NOMO-1 treated with DMSO at 0.1 percent for 48 hours (cell line): Measurements from ENCODE around the gene LEMD2.

Experiments
- DNase-seq: peaks from one replicate; lab custom pipeline; 2025; ENCODE audit not compliant: unreplicated experiment; lab: John Stamatoyannopoulos, UW

The LEMD2 gene

DNA sequence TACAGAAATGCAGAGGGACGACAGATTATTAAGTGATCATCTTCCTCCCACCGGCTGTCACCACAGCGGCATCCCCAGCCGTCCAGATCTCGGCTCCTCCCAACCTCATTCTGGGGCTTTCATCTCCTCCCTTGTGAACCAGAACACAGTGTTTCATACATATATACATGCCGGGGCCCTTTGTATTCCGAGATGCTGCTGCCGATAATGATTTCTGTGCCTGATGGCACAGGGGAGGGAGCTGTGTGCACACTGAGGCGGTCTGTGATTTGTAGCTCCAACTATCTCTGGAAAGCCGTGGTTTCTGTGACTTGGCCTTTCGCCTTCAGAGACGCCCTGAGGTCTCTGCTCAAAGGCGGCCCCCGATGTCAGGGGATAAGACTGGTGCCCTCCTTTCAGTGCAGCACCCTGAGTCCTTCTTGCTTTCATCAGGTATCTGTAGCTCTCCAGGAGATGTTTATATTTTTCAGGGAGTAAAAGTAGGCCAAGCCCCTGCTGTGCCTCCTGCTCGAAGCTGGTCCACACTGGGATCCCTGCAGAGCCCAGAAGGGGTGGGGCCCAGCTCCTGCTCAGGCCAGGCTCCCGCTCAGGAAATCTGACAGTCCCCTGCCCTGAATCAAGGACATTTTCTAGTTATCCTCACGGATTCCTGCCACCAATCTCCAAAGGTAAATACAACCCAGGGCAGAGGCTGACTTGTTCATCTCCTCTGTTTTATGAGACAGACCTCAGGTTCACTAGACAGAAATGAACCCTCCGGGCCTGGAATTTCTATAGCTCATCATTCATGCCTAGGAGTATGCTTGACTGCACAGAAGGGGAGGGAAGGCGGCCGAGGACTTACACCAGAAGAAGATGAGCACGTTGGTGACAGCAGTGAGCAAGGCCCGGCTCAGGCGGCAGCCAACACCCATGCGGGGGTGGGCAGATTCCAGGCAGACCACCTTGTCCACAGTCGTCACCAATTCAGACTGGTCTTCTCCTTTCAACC, 11.2 kb downstream of the LEMD2 start:
- no peak for DNase-seq

- no peak for DNase-seq
Observed at GRCh38 chr6:33776764-33777163, 12.2 kb downstream of the LEMD2 start.

DNA sequence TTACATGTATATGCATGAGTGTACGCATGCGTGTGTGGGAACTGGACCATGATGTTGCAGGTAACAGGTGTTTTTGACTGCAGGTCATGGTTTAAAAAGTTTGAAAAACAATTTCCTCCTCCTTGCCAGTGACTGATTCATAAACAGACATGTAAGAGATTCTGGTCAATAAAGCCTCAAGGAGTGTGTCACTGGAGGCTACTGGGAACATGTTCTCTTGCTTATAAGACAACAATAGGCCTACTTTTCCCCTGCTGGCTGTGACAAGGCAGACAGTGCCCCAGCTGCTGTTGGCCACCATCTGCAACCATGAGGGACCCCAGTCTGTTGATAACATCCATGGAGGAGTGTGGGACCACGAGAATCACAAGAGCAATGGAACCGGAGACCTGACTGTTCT, 12.7 kb downstream of the LEMD2 start:
- no peak for DNase-seq

- DNase-seq, result no peak
Observed at GRCh38 chr6:33774774-33775173, 14.2 kb downstream of the LEMD2 start.

DNA sequence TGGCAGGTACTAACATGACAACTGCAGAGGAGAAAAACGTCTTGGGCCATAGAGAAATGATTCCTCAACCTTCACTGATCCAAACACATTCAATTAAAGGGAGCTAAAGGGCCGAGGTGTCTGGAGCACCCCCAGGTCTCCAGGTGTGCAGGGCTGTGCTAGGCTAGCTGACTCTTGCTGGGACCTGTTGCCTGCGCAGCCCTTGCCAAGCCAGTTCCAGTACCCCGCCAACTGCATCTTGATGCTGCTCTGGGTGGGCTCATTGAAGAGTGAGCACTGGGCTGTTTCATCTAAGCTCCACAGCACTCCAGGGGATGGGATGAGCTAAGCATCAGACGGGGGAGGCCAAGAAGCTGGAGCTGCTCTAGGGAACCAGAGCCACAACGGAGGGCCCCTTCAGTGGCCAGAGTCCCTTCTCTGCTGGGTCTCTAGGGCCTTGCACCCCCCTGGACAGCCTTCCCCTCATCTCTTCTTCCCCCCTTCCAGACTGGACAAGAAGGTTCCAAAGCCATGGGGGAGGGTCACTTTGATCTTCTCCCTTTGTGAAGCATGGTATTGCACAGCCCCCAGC, 15.9 kb downstream of the LEMD2 start:
- DNase-seq, result no peak

DNA sequence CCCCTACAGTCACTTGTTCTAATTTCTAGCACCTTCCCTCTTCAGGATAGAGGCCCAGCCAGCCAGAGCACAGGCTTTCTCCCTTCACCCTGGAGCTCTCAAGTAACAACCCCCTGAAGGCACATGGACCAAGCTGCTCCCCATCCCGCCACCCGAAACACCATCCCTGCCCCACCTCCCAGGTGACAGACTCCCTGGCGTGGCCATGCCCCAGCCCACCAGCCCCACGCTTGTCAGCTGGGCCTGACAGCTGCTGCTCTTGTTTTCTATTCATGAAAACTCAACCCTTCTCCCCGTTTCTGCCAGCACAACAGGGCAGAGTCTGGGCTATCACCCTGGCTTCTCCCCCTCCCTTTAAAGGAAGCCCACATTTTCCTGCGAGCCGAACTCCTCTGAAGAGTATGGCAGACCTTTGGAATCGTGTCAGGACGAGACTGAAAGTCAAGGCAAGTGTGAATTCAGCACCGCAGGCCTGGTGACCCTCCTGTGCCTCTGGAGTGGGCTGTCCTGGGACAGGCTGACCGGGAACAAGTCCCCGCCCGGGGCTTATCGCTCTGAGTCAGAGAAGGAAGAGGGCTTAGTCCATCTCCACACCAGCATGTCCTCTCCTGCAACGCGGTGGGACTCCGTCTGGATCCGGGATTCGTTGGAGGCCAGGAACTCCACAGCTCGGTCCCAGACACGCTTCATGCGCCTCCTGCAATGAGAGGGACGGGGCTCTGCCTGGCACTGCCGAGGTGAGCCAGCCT, 16.7 kb downstream of the LEMD2 start:
- no peak for DNase-seq

- DNase-seq, result peak; percentile 57
Observed at GRCh38 chr6:33771146-33772081, 17.5 kb downstream of the LEMD2 start.

DNA sequence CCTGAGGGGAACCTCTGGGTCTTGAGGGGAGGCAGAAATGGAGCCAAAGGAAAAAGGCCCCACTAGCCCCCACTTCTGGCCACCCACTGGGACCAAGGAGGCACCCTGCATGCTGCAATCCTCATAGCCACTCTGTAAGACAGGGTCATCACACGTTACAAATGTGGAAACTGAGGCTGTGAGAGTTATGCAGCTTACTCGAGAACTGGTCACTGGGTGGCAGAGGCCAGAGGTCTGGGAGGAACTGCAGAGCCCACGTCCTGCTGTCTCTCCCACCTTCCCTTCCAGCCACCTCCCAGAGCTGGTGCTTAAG, 18.1 kb downstream of the LEMD2 start:
- no peak for DNase-seq

GRCh38 chr6:33770124-33770832, 18.7 kb downstream of the LEMD2 start:
- no peak for DNase-seq

DNA sequence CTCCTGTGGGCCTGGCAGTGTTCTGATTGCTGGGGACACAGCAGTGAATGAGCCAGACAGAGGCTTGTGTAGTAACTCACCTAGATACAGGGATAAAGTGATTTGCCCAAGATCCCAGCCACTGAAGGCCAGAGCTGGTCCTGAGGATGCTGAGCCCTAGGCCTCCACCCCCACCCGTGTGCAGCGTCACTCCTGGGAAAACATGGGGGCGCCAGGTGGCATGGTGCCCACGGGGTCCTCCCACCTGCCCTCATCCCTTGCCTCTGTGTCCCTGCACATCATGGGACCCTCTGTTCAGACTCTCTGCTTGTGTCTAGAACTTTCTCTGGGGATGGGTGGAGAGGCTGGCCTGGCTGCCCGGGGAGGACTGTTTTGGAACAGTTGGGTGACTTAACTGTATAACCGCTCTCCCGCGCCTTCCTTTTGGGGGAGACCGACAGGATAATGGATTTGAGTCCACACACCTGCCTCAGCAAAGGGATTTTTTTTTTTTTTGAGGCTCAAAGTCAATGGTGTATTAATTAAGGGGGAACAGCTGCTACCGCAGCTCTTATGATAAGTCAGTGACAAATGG, 19.6 kb downstream of the LEMD2 start:
- no peak for DNase-seq

GRCh38 chr6:33768644-33769120, 20.2 kb downstream of the LEMD2 start:
- peak; percentile 40 for DNase-seq

GRCh38 chr6:33766921-33767907, 21.7 kb downstream of the LEMD2 start:
- DNase-seq, result no peak

- no peak for DNase-seq
Observed at GRCh38 chr6:33765368-33765767, 23.6 kb downstream of the LEMD2 start.

- DNase-seq, result no peak
Observed at GRCh38 chr6:33764036-33764435, 24.9 kb downstream of the LEMD2 start.

GRCh38 chr6:33763483-33763882, 25.4 kb downstream of the LEMD2 start:
- no peak for DNase-seq

- no peak for DNase-seq
Observed at GRCh38 chr6:33762713-33763112, 26.2 kb downstream of the LEMD2 start.

DNA sequence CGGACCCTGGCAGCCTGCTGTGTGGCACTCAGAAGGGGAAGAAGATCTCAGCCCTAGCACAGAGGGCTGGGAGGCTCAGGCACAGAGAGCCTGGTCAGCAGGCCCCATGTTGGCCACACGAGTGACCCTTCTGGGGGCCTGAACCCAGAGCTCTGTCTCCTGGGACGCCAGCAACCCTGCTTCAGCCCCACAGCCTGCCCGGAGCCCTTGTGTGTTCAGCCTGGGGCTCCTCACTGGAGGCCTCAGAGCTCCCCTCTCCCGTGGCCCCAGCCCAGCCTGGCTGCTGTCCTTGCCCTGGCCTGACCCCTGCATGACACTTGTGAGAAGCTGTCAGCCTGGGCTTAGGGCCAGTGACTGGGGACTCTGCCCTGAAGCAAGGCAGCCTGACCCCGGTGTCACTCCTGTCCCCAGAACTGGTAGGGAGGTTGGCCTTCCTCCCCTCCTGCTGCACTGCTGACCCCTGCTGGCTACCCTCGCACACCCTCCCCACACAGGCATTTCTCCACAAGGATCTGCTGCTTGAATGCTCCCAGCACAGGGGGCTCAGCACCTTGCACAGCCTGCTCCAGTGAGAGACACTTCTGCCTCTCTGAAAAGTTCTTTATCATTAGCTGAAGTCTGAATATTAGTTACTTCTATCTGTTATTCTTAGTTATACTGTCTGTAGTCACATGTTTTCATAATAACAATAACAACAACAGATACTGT, 26.9 kb downstream of the LEMD2 start:
- DNase-seq, result peak; percentile 65

DNA sequence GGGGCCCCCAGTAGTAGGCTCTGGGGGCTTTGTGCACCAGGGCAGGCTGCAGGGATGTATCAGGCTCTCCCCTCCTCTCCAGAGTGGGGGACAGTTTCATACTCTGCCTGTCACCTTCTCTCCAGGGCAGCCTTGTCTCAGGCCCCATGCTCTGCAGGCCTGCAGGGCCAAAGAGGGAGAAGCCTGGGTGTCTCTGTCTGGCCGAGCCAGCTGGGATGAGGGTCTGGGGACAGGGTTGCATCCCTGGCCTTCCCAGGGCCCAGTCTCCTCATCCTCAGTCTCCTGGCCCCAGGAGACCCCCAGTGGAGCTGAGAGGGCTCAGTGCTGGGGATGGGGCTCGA, 27.4 kb downstream of the LEMD2 start:
- no peak for DNase-seq
